Fibroblast of skin of right biceps (primary cell): ENCODE results near the gene ISLR.

ENCODE experiments used
- DNase-seq: peaks from one replicate; pipeline ENCODE4 v3.0.0-alpha.2; 2013

The ISLR gene

GRCh38 chr15:74216949-74217348, 43.4 kb downstream of the ISLR start:
- DNase-seq = no peak

- no peak for DNase-seq
Measured at GRCh38 chr15:74217907-74218885, 44.7 kb downstream of the ISLR start.

GRCh38 chr15:74220475-74221248, 47.2 kb downstream of the ISLR start:
- DNase-seq = no peak

- no peak for DNase-seq
Measured at GRCh38 chr15:74221399-74222239, 48.1 kb downstream of the ISLR start.

- no peak for DNase-seq
Measured at GRCh38 chr15:74222240-74223119, 49.0 kb downstream of the ISLR start.

GRCh38 chr15:74225928-74226327, 52.4 kb downstream of the ISLR start:
- DNase-seq = no peak
